PC-9 (cell line): Measurements from ENCODE around the gene WNT3. TPM values are rescaled to one million over a fixed set of nuclear protein-coding genes. Genes with fewer than 3 reads are reported as not detected.
A peak's percentile ranks its signal among the peaks of the same experiment; 100 is the strongest.

Source experiments
- BruUV-seq: library from RNA; stranded (reverse); fragments of 400-500 nt; replicated peaks from 2 replicates; lab custom pipeline; 2021; lab: Mats Ljungman, UMichigan
- CTCF ChIA-PET: fragments of 300-600 bp; sonication (Branson Sonifier 250); formaldehyde crosslinking; loops from one replicate; lab custom pipeline; 2022; ENCODE audit warnings: antibody characterized with exemption; lab: Charles Lee
- POLR2A ChIA-PET: fragments of 300-600 bp; sonication (Branson Sonifier 250); formaldehyde crosslinking; loops from one replicate; lab custom pipeline; 2022; ENCODE audit warnings: antibody characterized with exemption; ENCODE audit not compliant: unreplicated experiment; lab: Charles Lee
- DNase-seq, 2 experiments: peaks; one replicate each; pipeline versions ENCODE4 v3.0.0 to v3.0.0-alpha.2; 2015 to 2022; ENCODE audit warnings: mixed read lengths in 1 of 2
- H2AFZ ChIP-seq: fragments of 200-600 bp; sonication (generic); 2 replicates; pipeline ENCODE4 v1.8.1; 2017; ENCODE audit warnings: antibody characterized with exemption
- H3F3A ChIP-seq: fragments of 200-600 bp; sonication (generic); 2 replicates; pipeline ENCODE4 v1.8.1; 2017; ENCODE audit warnings: antibody characterized with exemption, mild to moderate bottlenecking, low read depth; ENCODE audit not compliant: insufficient read depth
- H3K27ac ChIP-seq: fragments of 200-600 bp; sonication (generic); 2 replicates; pipeline ENCODE4 v1.6.1; 2016; ENCODE audit warnings: mixed run types
- H3K27me3 ChIP-seq: fragments of 200-600 bp; sonication (generic); 2 replicates; pipeline ENCODE4 v1.6.1; 2016; ENCODE audit warnings: low read depth, mixed run types; ENCODE audit not compliant: insufficient read depth
- H3K36me3 ChIP-seq: fragments of 200-600 bp; sonication (generic); 2 replicates; pipeline ENCODE4 v1.6.1; 2016; ENCODE audit warnings: low read depth, mixed run types
- H3K4me1 ChIP-seq: fragments of 200-600 bp; sonication (generic); replicated peaks from 2 replicates; pipeline ENCODE4 v1.6.1; 2016; ENCODE audit warnings: mixed run types; ENCODE audit not compliant: insufficient read depth
- H3K4me2 ChIP-seq: fragments of 200-600 bp; sonication (generic); 2 replicates; pipeline ENCODE4 v1.6.1; 2017; ENCODE audit warnings: mixed run types
- H3K4me3 ChIP-seq: fragments of 200-600 bp; sonication (generic); 2 replicates; pipeline ENCODE4 v1.6.1; 2016; ENCODE audit warnings: mixed run types
- H3K79me2 ChIP-seq: fragments of 200-600 bp; sonication (generic); 2 replicates; pipeline ENCODE4 v1.6.1; 2017; ENCODE audit warnings: low read depth, mixed run types
- H3K9me2 ChIP-seq: fragments of 200-600 bp; sonication (generic); 2 replicates; pipeline ENCODE4 v1.8.1; 2017; ENCODE audit warnings: mild to moderate bottlenecking; ENCODE audit not compliant: insufficient read depth
- H3K9me3 ChIP-seq: fragments of 200-600 bp; sonication (generic); 2 replicates; pipeline ENCODE4 v1.8.1; 2016; ENCODE audit warnings: low read depth; ENCODE audit not compliant: insufficient read depth
- H4K20me1 ChIP-seq: fragments of 200-600 bp; sonication (generic); 2 replicates; pipeline ENCODE4 v1.8.1; 2017; ENCODE audit not compliant: insufficient read depth
- EZH2 ChIP-seq: fragments of 200-600 bp; sonication (generic); IDR thresholded peaks from 2 replicates; pipeline ENCODE4 v1.8.0; 2017; ENCODE audit warnings: antibody characterized with exemption, low read depth
- intact Hi-C: fragments of 100-400 bp; cut with micrococcal nuclease; formaldehyde crosslinking; loops from one replicate; pipeline ENCODE4 v1.10.0; 2022; ENCODE audit not compliant: unreplicated experiment
- total RNA-seq: library from RNA; stranded (reverse); gene quantifications from 2 replicates; pipeline ENCODE4 v1.2.3, GENCODE V29; 2021
- TF ChIP-seq, protein P1 (sequence below): fragments of 200-600 bp; sonication (generic); conservative IDR thresholded peaks from 2 replicates; pipeline ENCODE4 v1.6.1; 2017; ENCODE audit warnings: mixed run types, antibody characterized with exemption, mild to moderate bottlenecking, moderate library complexity

Gene WNT3
- total RNA-seq, 1 experiment from 2014 or later: 14.0 TPM

DNA sequence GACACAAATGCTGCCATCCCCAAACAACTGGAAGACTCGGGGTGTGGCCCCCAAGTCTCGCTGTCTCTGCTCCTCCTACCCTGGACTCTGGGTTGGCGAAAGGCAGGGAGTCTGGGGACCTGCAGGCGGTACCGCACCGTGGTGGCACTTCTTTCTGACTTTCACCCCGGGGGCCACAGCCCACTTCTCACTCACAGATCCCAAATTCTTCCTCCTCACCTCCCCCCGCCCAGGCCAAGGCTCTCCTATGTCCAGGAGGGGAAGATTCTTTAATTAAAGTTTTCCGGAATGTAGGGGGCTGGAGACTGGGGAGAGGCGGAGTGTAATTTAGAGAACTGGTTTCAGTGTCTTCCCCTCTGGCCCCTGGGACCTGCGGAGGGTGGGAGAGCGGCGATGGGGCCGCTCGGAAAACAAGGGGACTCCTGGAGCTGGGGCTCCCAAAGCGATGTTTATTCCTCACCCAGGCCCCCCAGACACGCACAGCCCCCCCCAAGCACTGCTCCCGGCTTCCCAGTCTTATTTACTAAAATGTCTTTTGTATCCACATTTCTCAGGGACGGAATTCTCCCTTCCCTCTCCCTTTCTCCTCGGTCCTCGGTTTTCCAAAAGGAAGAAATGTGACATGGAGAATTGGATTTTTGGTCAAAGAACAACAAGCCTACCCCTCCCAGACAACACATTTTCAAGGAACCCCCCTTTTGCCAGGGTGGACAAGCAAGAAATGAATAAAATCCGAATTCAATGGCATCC, 1.2 kb downstream of the WNT3 start:
- H3K27me3 ChIP-seq: peaks cover 14% of the 10 kb centered on the region; the same call in 1 of the 2 replicates

DNA sequence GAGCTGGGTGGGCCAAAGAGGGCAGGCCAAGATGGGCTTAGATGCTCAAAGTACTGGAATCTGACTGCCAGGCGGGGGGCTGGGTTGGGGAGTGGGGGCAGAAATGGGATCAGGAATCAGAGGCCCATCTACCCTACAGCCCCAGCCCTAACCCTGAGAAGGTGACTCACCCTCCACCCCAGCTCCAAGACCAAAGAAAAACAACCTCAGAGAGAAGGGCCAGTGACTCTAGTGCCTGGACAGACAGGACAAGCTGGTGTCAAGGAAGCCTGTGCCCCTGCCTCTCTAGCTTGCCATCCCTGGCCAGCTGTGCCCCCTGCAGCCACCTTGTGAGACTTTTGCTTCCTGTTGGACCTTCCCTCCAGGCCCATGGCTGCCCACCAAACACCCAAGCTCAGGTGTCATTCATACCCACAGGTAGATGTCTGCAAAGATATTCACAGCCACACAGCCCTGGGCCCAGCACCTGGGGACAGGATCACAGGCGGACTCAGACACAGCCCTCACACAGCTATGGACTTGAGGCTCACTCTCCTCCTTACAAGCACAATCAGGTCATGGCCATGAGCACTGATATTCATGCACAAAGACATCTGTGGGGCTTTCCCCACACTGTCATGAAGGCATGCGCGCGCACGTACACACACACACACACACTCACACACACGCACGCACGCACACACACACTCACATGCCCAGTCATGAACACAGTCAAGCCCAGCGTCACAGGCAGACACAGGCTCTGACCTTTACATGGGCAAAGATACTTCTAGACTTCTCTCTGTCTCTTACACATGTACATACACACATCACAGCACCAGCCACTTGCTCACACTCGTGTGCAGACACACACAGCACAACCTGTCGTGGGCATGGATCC, 2.8 kb downstream of the WNT3 start:
- Histone ChIP-seq H3K27ac (no peak overlapping the region), H3K4me3 (no peak overlapping the region), H2AFZ (no peak overlapping the region), H4K20me1 (no peaks in the 10 kb centered on the region), H3K79me2 (no peaks in the 10 kb centered on the region), H3K4me1 (peaks cover 22% of the 10 kb centered on the region), H3K27me3 (peaks cover 14% of the 10 kb centered on the region; the same call in 1 of the 2 replicates), H3K36me3 (no peaks in the 10 kb centered on the region), H3K9me2 (no peaks in the 10 kb centered on the region), H3F3A (no peaks in the 10 kb centered on the region; the same call in none of the 2 replicates), H3K9me3 (no peaks in the 10 kb centered on the region), H3K4me2 (0 out of 2 replicates have a peak overlapping the region, but pooled peaks have one; percentile 13)
- BruUV-seq: no TSS peak
- no peak for TF ChIP-seq EZH2
- TF ChIP-seq, protein P1, sequence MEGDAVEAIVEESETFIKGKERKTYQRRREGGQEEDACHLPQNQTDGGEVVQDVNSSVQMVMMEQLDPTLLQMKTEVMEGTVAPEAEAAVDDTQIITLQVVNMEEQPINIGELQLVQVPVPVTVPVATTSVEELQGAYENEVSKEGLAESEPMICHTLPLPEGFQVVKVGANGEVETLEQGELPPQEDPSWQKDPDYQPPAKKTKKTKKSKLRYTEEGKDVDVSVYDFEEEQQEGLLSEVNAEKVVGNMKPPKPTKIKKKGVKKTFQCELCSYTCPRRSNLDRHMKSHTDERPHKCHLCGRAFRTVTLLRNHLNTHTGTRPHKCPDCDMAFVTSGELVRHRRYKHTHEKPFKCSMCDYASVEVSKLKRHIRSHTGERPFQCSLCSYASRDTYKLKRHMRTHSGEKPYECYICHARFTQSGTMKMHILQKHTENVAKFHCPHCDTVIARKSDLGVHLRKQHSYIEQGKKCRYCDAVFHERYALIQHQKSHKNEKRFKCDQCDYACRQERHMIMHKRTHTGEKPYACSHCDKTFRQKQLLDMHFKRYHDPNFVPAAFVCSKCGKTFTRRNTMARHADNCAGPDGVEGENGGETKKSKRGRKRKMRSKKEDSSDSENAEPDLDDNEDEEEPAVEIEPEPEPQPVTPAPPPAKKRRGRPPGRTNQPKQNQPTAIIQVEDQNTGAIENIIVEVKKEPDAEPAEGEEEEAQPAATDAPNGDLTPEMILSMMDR: no peak
- intact Hi-C loops: loop anchor here (5.0 kb wide), 1 partner anchor 43 kb away; no protein-coding TSS in a partner anchor
- ChIA-PET CTCF (interaction anchor here (1.0 kb wide), 1 partner anchor 14 kb away, joined by 3 read pairs; no protein-coding TSS in a partner anchor), POLR2A (no interaction called here)
- DNase-seq: no peak

More for the DNA sequence above, 1.2 kb downstream of the WNT3 start:
- BruUV-seq: no TSS peak
- Histone ChIP-seq H2AFZ (no peak overlapping the region), H3K27ac (no peak overlapping the region), H3K36me3 (no peaks in the 10 kb centered on the region), H3K4me2 (no peak overlapping the region), H3K9me2 (no peaks in the 10 kb centered on the region), H3K4me3 (no peak overlapping the region), H4K20me1 (no peaks in the 10 kb centered on the region), H3K4me1 (peaks cover 16% of the 10 kb centered on the region), H3K79me2 (no peaks in the 10 kb centered on the region), H3K9me3 (no peaks in the 10 kb centered on the region), H3F3A (no peaks in the 10 kb centered on the region; the same call in 1 of the 2 replicates)
- ChIA-PET POLR2A (no interaction called here), CTCF (no interaction called here)
- intact Hi-C loops: loop anchor here (5.0 kb wide), 1 partner anchor 45 kb away; no protein-coding TSS in a partner anchor
- TF ChIP-seq, protein P1: no peak
- no peak for TF ChIP-seq EZH2
- DNase-seq: no peak

DNA sequence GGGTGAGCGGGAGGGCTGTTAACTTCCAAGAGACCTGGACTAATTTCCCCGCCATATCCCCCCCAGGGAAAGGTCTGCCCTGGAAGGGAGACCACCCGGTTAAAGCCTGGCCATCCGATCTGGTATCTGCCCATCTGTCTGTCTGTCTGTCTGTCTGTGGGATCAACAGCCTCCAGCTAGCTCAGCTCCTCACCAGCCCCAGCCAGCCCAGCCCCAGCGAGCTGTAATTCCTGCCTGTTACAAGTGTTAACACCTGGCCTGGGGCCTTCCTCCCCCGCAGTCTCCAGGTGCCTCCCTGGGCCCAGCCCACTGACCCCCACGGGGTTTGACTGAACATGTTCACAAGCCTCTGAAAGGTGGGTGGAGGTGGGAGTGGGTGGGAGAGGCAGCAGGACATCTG, 4.0 kb downstream of the WNT3 start:
- peaks cover 22% of the 10 kb centered on the region for H3K4me1 ChIP-seq

More for the DNA sequence above, 4.0 kb downstream of the WNT3 start:
- H3F3A ChIP-seq: no peaks in the 10 kb centered on the region; the same call in none of the 2 replicates
- intact Hi-C loops: no loop called here
- no peaks in the 10 kb centered on the region for H4K20me1 ChIP-seq
- H3K27ac ChIP-seq: no peak overlapping the region
- no TSS peak for BruUV-seq
- CTCF ChIA-PET: interaction anchor here (1.0 kb wide), 1 partner anchor 13 kb away, joined by 3 read pairs; no protein-coding TSS in a partner anchor
- POLR2A ChIA-PET: no interaction called here
- no peaks in the 10 kb centered on the region for H3K79me2 ChIP-seq
- H3K27me3 ChIP-seq: peaks cover 10% of the 10 kb centered on the region; the same call in 1 of the 2 replicates
- no peak overlapping the region for H3K4me2 ChIP-seq
- H3K36me3 ChIP-seq: no peaks in the 10 kb centered on the region
- H3K9me3 ChIP-seq: no peaks in the 10 kb centered on the region
- H3K4me3 ChIP-seq: no peak overlapping the region
- DNase-seq: no peak
- H2AFZ ChIP-seq: no peak overlapping the region
- TF ChIP-seq EZH2: no peak
- TF ChIP-seq, protein P1: no peak
- H3K9me2 ChIP-seq: no peaks in the 10 kb centered on the region
